ENCODE measurements around the gene DDAH2.

Gene DDAH2

GRCh38 chr6:31683591-31683990, 45.5 kb downstream of the DDAH2 start:
- Histone ChIP-seq H3K9me3 (ENCODE audit: control insufficient read depth, insufficient read depth, low read depth, low read length) (no peaks in the 10 kb centered on the region), H3K27me3 (ENCODE audit: control insufficient read depth, insufficient read depth, low read length) (peaks cover 17% of the 10 kb centered on the region), H3K4me1 (ENCODE audit: control insufficient read depth, insufficient read depth, low read length) (peaks cover 8% of the 10 kb centered on the region), H3K27ac (ENCODE audit: low read depth, low read length) (no peak overlapping the region), H3K36me3 (ENCODE audit: control insufficient read depth, insufficient read depth, low read length) (peaks cover 25% of the 10 kb centered on the region), H3K9ac (ENCODE audit: low read length) (no peak overlapping the region), H3K4me3 (ENCODE audit: low read depth, low read length) (peak overlapping the region; percentile 56)

DNA sequence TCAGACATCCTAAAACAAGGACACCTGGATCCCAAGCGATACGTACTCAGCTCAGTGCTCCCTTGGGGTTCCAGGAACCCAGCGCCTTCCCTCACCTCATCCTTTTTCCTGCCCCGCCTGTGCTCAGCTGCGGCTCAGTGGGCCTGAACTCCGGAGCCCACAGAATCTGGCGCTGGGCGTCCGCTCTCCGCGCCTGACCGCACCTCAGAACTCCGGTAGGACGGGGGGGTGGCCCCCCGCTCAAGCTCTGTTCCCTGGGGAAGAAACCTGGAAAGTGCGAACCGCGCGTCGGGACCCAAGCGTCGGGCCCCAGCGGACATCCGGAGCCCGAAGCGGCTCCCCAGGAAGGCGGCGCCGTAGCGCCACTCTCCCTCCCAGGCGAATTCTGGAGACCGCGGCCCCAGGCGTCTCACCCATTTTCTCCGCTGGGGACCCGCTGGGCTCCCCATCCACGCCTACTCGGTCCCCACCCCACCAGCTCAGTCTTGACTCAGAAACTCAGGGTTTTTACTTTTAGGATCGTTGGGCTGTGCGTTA, 47.9 kb downstream of the DDAH2 start:
- peak overlapping the region; percentile 28 for H3K9ac ChIP-seq (ENCODE audit: low read length)
- H3K9me3 ChIP-seq (ENCODE audit: control insufficient read depth, insufficient read depth, low read depth, low read length): no peaks in the 10 kb centered on the region
- peak overlapping the region; percentile 60 for H3K4me3 ChIP-seq (ENCODE audit: low read depth, low read length)
- no peak overlapping the region for H3K27ac ChIP-seq (ENCODE audit: low read depth, low read length)
- peaks cover 8% of the 10 kb centered on the region for H3K4me1 ChIP-seq (ENCODE audit: control insufficient read depth, insufficient read depth, low read length)
- H3K27me3 ChIP-seq (ENCODE audit: control insufficient read depth, insufficient read depth, low read length): peaks cover 17% of the 10 kb centered on the region
- peaks cover 1% of the 10 kb centered on the region for H3K36me3 ChIP-seq (ENCODE audit: control insufficient read depth, insufficient read depth, low read length)

GRCh38 chr6:31680226-31681134, 48.6 kb downstream of the DDAH2 start, which contains the start of gene LY6G5C:
Gene LY6G5C (minus strand): TSS chr6:31681067. CDS start chr6:31680373, 694 bp downstream.
- Histone ChIP-seq H3K27ac (ENCODE audit: low read depth, low read length) (no peak within 1 kb of the TSS), H3K9ac (ENCODE audit: low read length) (peak within 1 kb of the TSS; percentile 28), H3K36me3 (ENCODE audit: control insufficient read depth, insufficient read depth, low read length) (no peaks in the 10 kb centered on the region), H3K4me3 (ENCODE audit: low read depth, low read length) (peak within 1 kb of the TSS; percentile 60), H3K9me3 (ENCODE audit: control insufficient read depth, insufficient read depth, low read depth, low read length) (no peaks in the 10 kb centered on the region), H3K4me1 (ENCODE audit: control insufficient read depth, insufficient read depth, low read length) (peaks cover 8% of the 10 kb centered on the region), H3K27me3 (ENCODE audit: control insufficient read depth, insufficient read depth, low read length) (peaks cover 17% of the 10 kb centered on the region)

- no peak overlapping the region for H3K9ac ChIP-seq (ENCODE audit: low read length)
- H3K4me3 ChIP-seq (ENCODE audit: low read depth, low read length): no peak overlapping the region
These were observed 51.1 kb downstream of the DDAH2 start for GRCh38 chr6:31677955-31678354.

More at GRCh38 chr6:31677955-31678354, 51.1 kb downstream of the DDAH2 start:
- peaks cover 2% of the 10 kb centered on the region; the same call in 1 of the 2 replicates for H3K4me1 ChIP-seq (ENCODE audit: control insufficient read depth, insufficient read depth, low read length)
- peaks cover 17% of the 10 kb centered on the region for H3K27me3 ChIP-seq (ENCODE audit: control insufficient read depth, insufficient read depth, low read length)
- no peaks in the 10 kb centered on the region for H3K9me3 ChIP-seq (ENCODE audit: control insufficient read depth, insufficient read depth, low read depth, low read length)
- peaks cover 9% of the 10 kb centered on the region for H3K36me3 ChIP-seq (ENCODE audit: control insufficient read depth, insufficient read depth, low read length)
- no peak overlapping the region for H3K27ac ChIP-seq (ENCODE audit: low read depth, low read length)
